Esophagus squamous epithelium (tissue), 4 donors: ENCODE results near the gene PITRM1.

ENCODE experiments used
- CTCF ChIP-seq, 6 experiments: fragments of 450-650 bp in 4 of 6; fragments of 200-600 bp in 2 of 6; sonication (generic) in 2 of 6; IDR thresholded peaks; one replicate each; pipeline ENCODE4 v1.5.1; 2016 to 2019; ENCODE audit warnings: antibody characterized with exemption in 6 of 6, mild to moderate bottlenecking in 4 of 6, moderate library complexity in 4 of 6
- POLR2A ChIP-seq, 4 donors: fragments of 450-650 bp; IDR thresholded peaks; one replicate each; pipeline ENCODE4 v1.6.1; 2017; ENCODE audit warnings: antibody characterized with exemption in 4 of 4, mild to moderate bottlenecking in 4 of 4, moderate library complexity in 3 of 4

- TF ChIP-seq CTCF (IDR thresholded peaks at IDR 0.05) (no peak), POLR2A (IDR thresholded peaks at IDR 0.05) (no peak)
Observed at GRCh38 chr10:3201796-3202195, 29.2 kb upstream of the PITRM1 start.
